AG09319 (cell line): ENCODE results near the gene CT47A7.
"Not testable (repeated sequence)": the region's sequence is repeated elsewhere in the genome, so short reads cannot be mapped to it uniquely, and the experiment has no call there.

Experiments used
- DNase-seq: peaks from one replicate; pipeline ENCODE4 v3.0.0-alpha.2; 2010; ENCODE audit warnings: low read depth; ENCODE audit errors: extremely low read depth
- TF ChIP-seq, protein P1 (sequence below): IDR thresholded peaks from 2 replicates; pipeline ENCODE4 v1.5.1; 2011; ENCODE audit warnings: low read depth, mild to moderate bottlenecking, inconsistent platforms, low read length, moderate library complexity

CT47A7 gene

DNA sequence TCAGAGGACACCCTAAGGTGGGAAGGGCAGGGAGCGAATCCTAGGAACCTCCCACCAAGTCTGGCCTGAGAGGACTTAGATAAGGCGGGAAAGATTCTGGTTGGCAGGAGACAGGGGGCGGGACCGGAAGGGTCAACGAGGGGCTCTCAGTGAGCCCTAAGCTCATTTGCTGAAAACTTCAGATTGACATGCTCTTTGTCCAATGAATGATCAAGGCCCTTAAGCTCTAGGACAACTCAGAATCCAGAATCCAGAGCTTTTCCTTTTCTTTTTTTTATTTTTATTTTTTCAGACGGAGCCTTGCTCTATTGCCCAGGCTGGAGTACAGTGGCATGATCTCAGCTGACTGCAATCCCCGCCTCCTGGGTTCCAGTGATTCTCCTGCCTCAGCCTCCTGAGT, at the start of gene CT47A7:
TSS of gene CT47A7 (minus strand) at position 101 of the 400 bp plus-strand sequence. CDS start 255 bp downstream, outside the sequence.
- DNase-seq: not testable (repeated sequence)

DNA sequence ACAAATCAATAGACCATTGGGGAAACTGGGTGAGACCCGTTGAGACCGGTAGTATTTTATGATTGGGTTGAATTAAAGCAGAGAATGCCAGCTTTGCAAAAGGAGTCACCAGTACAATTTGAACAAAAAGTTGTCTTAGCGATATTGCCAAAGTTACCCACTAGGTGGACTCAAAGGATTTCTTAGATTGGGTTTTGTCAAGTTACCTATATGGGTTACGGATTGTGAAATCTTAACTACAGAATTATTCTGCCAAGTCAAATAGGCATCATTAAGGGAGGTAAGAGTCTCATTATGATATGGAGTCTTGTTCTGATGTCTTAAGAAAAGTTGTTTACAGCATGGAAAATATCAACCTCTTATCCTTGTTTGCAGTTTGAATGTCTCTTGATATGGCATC, 44.2 kb upstream of the CT47A7 start:
- DNase-seq: no peak

GRCh38 chrX:120999413-120999812, 43.0 kb upstream of the CT47A7 start:
- TF ChIP-seq, protein P1, sequence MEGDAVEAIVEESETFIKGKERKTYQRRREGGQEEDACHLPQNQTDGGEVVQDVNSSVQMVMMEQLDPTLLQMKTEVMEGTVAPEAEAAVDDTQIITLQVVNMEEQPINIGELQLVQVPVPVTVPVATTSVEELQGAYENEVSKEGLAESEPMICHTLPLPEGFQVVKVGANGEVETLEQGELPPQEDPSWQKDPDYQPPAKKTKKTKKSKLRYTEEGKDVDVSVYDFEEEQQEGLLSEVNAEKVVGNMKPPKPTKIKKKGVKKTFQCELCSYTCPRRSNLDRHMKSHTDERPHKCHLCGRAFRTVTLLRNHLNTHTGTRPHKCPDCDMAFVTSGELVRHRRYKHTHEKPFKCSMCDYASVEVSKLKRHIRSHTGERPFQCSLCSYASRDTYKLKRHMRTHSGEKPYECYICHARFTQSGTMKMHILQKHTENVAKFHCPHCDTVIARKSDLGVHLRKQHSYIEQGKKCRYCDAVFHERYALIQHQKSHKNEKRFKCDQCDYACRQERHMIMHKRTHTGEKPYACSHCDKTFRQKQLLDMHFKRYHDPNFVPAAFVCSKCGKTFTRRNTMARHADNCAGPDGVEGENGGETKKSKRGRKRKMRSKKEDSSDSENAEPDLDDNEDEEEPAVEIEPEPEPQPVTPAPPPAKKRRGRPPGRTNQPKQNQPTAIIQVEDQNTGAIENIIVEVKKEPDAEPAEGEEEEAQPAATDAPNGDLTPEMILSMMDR: no peak
- no peak for DNase-seq

More for the DNA sequence above, 44.2 kb upstream of the CT47A7 start:
- TF ChIP-seq, protein P1: peak; percentile 11; the same call in 1 of the 2 replicates

DNA sequence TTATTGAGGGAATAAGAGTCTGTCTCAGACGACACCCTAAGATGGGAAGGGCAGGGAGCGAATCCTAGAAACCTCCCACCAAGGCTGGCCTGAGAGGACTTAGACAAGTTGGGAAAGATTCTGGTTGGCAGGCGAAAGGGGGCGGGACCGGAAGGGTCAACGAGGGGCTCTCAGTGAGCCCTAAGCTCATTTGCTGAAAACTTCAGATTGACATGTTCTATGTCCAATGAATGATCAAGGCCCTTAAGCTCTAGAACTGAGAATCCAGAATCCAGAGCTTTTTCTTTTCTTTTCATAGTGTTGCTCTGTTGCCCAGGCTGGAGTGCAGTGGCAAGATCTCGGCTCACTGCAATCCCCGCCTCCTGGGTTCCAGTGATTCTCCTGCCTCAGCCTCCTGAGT, 29.3 kb upstream of the CT47A7 start, which contains the start of gene CT47A1:
TSS of gene CT47A1 (minus strand) at position 101 of the 400 bp plus-strand sequence. CDS start 231 bp downstream, outside the sequence.
- DNase-seq: not testable (repeated sequence)
